Mucosa of rectum (tissue), 2 donors: ENCODE data around the gene ZNF444.
A peak's percentile ranks its signal among the peaks of the same experiment; 100 is the strongest.

ENCODE experiments used
- H3K27ac ChIP-seq, 2 donors: one replicate each; pipeline ENCODE4 v1.7.0; 2013; ENCODE audit warnings: inconsistent platforms in 2 of 2, low read depth in 2 of 2, low read length in 2 of 2
- H3K27me3 ChIP-seq, 2 donors: one replicate each; pipeline ENCODE4 v1.7.0; 2013; ENCODE audit warnings: low read length in 2 of 2; ENCODE audit not compliant: control insufficient read depth in 2 of 2, insufficient read depth in 2 of 2
- H3K36me3 ChIP-seq, 2 donors: one replicate each; pipeline ENCODE4 v1.7.0; 2013; ENCODE audit warnings: low read length in 2 of 2; ENCODE audit not compliant: control insufficient read depth in 2 of 2, insufficient read depth in 2 of 2
- H3K4me1 ChIP-seq, 2 donors: one replicate each; pipeline ENCODE4 v1.7.0; 2013; ENCODE audit warnings: low read length in 2 of 2, mild to moderate bottlenecking in 1 of 2; ENCODE audit not compliant: control insufficient read depth in 2 of 2, insufficient read depth in 2 of 2
- H3K4me3 ChIP-seq, 2 donors: one replicate each; pipeline ENCODE4 v1.7.0; 2013; ENCODE audit warnings: low read length in 2 of 2
- H3K9ac ChIP-seq, 2 donors: one replicate each; pipeline ENCODE4 v1.7.0; 2013; ENCODE audit warnings: low read length in 2 of 2, low read depth in 1 of 2, mild to moderate bottlenecking in 1 of 2
- H3K9me3 ChIP-seq, 2 donors: one replicate each; pipeline ENCODE4 v1.7.0; 2013; ENCODE audit warnings: low read length in 2 of 2; ENCODE audit not compliant: control insufficient read depth in 2 of 2
- donor health status: healthy.
- donor health status: Normal muscosa, but diverticular disease.

ZNF444 gene

GRCh38 chr19:56107626-56108351 is 33.3 kb upstream of the ZNF444 start:
- no peaks in the 10 kb centered on the region for H3K9me3 ChIP-seq
- H3K27ac ChIP-seq: peak overlapping the region; percentile 83 to 88
- H3K36me3 ChIP-seq: no peaks in the 10 kb centered on the region
- H3K4me1 ChIP-seq: peaks cover 49 to 66% of the 10 kb centered on the region in 2 donors
- peak overlapping the region in 1 of 2 donors; percentile 22 for H3K9ac ChIP-seq
- H3K4me3 ChIP-seq: peak overlapping the region in 1 of 2 donors; percentile 29
- H3K27me3 ChIP-seq: no peaks in the 10 kb centered on the region

GRCh38 chr19:56108447-56109195 is 32.5 kb upstream of the ZNF444 start:
- Histone ChIP-seq H3K4me3 (peak overlapping the region in 1 of 2 donors; percentile 7), H3K27ac (peak overlapping the region; percentile 48 to 68), H3K9ac (peak overlapping the region; percentile 26 to 32), H3K27me3 (no peaks in the 10 kb centered on the region), H3K4me1 (peaks cover 53 to 69% of the 10 kb centered on the region in 2 donors), H3K9me3 (no peaks in the 10 kb centered on the region), H3K36me3 (peaks cover 0 to 2% of the 10 kb centered on the region in 2 donors)

GRCh38 chr19:56109226-56109625 is 31.9 kb upstream of the ZNF444 start:
- Histone ChIP-seq H3K9me3 (no peaks in the 10 kb centered on the region), H3K9ac (peak overlapping the region in 1 of 2 donors; percentile 26), H3K4me3 (no peak overlapping the region), H3K27ac (peak overlapping the region in 1 of 2 donors; percentile 68), H3K36me3 (peaks cover 0 to 2% of the 10 kb centered on the region in 2 donors), H3K27me3 (no peaks in the 10 kb centered on the region), H3K4me1 (peaks cover 53 to 69% of the 10 kb centered on the region in 2 donors)

GRCh38 chr19:56110515-56111448 is 30.3 kb upstream of the ZNF444 start:
- Histone ChIP-seq H3K4me3 (peak overlapping the region in 1 of 2 donors; percentile 13), H3K27ac (peak overlapping the region; percentile 69 to 77), H3K9me3 (no peaks in the 10 kb centered on the region), H3K27me3 (no peaks in the 10 kb centered on the region), H3K9ac (peak overlapping the region; percentile 24 to 37), H3K36me3 (peaks cover 0 to 2% of the 10 kb centered on the region in 2 donors), H3K4me1 (peaks cover 48 to 62% of the 10 kb centered on the region in 2 donors)

DNA sequence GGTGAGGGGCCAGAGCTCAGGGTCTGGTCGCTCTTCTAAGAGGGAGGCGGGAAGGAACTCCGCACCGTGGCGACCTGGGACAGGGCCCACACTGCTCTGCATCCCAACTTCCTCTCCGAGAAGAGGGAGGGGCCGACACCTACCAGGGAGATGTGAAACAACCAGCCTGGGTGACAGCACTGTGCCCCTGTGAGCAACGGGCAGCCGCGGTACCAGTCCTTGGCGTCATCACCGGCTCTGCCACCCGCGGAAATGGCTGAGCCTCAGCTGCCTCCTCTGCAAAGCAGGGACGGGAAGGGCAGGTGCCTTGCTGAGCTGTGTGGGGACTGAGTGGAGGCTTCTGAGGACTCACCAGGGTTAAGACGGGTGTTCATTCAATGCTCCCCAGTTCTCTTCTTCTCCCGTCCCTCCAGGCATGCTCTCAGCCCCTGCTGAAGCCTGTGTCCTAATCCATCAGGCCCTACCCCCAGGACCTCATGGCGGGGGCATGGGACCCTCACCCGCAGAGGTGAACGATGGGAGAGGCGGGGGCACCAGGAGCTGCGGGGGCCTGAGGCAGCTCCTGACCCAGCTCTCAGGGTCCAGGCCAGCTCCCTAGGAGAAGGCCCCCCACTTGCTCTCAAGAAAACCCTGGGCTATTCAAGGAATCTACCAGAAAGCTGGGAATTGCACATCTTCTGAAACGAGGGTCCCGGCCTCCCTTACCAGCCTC is 29.3 kb upstream of the ZNF444 start:
- Histone ChIP-seq H3K4me3 (peak overlapping the region; percentile 5 to 24), H3K9ac (peak overlapping the region in 1 of 2 donors; percentile 29), H3K4me1 (peaks cover 40 to 56% of the 10 kb centered on the region in 2 donors), H3K27ac (peak overlapping the region; percentile 69 to 77), H3K9me3 (no peaks in the 10 kb centered on the region), H3K27me3 (no peaks in the 10 kb centered on the region), H3K36me3 (peaks cover 0 to 2% of the 10 kb centered on the region in 2 donors)

DNA sequence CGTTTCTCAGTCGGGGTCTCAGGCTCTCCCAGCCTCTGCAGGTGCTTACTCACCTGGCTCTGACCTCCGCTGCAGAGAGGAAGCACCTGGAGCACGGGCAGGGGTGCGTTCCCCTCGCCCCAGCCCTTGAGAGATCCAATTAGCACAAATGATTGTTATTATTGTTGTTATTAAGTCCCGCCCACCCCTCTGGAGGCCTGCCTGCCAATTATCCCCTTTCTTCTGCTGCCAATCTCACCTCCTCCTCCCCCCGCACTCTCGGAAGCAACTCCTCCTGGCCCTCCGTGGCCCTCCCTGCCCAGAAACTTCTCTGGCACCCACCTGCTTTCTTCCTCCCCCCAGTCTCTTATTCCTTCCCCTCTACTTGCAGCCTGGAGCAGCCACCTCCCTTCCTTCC is 28.8 kb upstream of the ZNF444 start:
- Histone ChIP-seq H3K4me1 (peaks cover 39 to 54% of the 10 kb centered on the region in 2 donors), H3K4me3 (no peak overlapping the region), H3K9me3 (no peaks in the 10 kb centered on the region), H3K36me3 (peaks cover 0 to 2% of the 10 kb centered on the region in 2 donors), H3K9ac (no peak overlapping the region), H3K27ac (peak overlapping the region in 1 of 2 donors; percentile 77), H3K27me3 (no peaks in the 10 kb centered on the region)

DNA sequence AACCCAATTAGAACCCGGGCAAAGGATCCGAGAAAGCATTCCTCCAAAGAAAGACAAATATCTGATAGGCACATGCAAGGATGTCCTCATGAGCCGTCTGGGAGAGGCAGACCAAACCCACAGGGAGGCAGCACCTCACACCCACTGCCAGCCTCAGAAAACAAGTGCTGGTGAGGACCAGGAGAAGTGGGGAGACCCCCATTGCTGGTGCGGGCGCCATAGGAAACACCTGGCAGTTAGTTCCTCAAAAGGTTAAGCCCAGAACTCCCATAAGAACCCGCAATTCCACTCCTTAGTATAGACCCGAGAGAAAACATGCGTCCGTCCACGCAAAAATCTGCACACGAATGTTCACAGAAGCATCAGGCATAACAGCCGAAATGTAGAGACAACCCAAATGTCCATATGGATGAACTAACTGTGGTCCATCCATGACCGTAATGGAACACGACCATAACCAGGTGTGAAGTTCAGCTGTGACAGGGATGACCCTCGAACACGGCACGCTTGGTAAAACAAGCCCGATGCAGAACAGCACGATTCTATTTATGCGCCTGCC is 27.9 kb upstream of the ZNF444 start:
- Histone ChIP-seq H3K4me3 (no peak overlapping the region), H3K9me3 (no peaks in the 10 kb centered on the region), H3K27ac (no peak overlapping the region), H3K4me1 (peaks cover 47 to 58% of the 10 kb centered on the region in 2 donors), H3K27me3 (no peaks in the 10 kb centered on the region), H3K36me3 (peaks cover 0 to 5% of the 10 kb centered on the region in 2 donors), H3K9ac (no peak overlapping the region)

- no peak overlapping the region for H3K4me3 ChIP-seq
- H3K9ac ChIP-seq: no peak overlapping the region
- H3K36me3 ChIP-seq: peaks cover 7% of the 10 kb centered on the region in 2 donors
- H3K9me3 ChIP-seq: no peaks in the 10 kb centered on the region
- H3K27ac ChIP-seq: no peak overlapping the region
- H3K27me3 ChIP-seq: no peaks in the 10 kb centered on the region
- H3K4me1 ChIP-seq: peaks cover 47 to 58% of the 10 kb centered on the region in 2 donors
Observed at GRCh38 chr19:56114051-56114777, 26.9 kb upstream of the ZNF444 start.

- no peaks in the 10 kb centered on the region for H3K9me3 ChIP-seq
- H3K36me3 ChIP-seq: peaks cover 7% of the 10 kb centered on the region in 2 donors
- H3K27ac ChIP-seq: no peak overlapping the region
- no peak overlapping the region for H3K4me3 ChIP-seq
- H3K27me3 ChIP-seq: no peaks in the 10 kb centered on the region
- H3K9ac ChIP-seq: no peak overlapping the region
- H3K4me1 ChIP-seq: peaks cover 50 to 61% of the 10 kb centered on the region in 2 donors
Observed at GRCh38 chr19:56114778-56115110, 26.3 kb upstream of the ZNF444 start.
